Measurements from ENCODE around the gene ARHGAP28. TPM values are rescaled to one million over a fixed set of nuclear protein-coding genes. Genes with fewer than 3 reads are reported as not detected.
"Not testable (repeated sequence)": the region's sequence is repeated elsewhere in the genome, so short reads cannot be mapped to it uniquely, and the experiment has no call there.

ARHGAP28 gene
- total and polyA plus RNA-seq, 3 experiments from 2014 or later, result not detected

GRCh38 chr18:6837904-6838303 lies 108.4 kb downstream of the ARHGAP28 start:
- Histone ChIP-seq H3K36me3 (ENCODE audit: insufficient read depth, low read length) (no peaks in the 10 kb centered on the region), H3K27me3 (ENCODE audit: insufficient read depth, low read length, poor library complexity, severe bottlenecking) (no peaks in the 10 kb centered on the region), H3K27ac (ENCODE audit: low read depth, low read length) (no peak overlapping the region), H3K4me3 (ENCODE audit: low read length) (no peak overlapping the region), H3K4me1 (ENCODE audit: insufficient read depth, low read length) (no peaks in the 10 kb centered on the region), H3K9me3 (ENCODE audit: low read length) (no peaks in the 10 kb centered on the region)
- Mint-ChIP-seq H3K4me1 (no peaks in the 10 kb centered on the region), H3K27ac (no peak overlapping the region), H3K4me3 (no peak overlapping the region), H3K36me3 (no peaks in the 10 kb centered on the region), H3K9me3 (peaks cover 0 to 12% (median 2%) of the 10 kb centered on the region in 5 donors), H3K27me3 (no peaks in the 10 kb centered on the region)
- CTCF ChIA-PET, result no interaction called here
- POLR2A ChIA-PET, result no interaction called here
- DNase-seq, result no peak

GRCh38 chr18:6842081-6842480 lies 112.6 kb downstream of the ARHGAP28 start:
- no peak overlapping the region for H3K4me3 Mint-ChIP-seq
- peaks cover 0 to 2% of the 10 kb centered on the region in 2 donors for H3K27me3 Mint-ChIP-seq
- CTCF ChIA-PET, result no interaction called here
- H3K27ac Mint-ChIP-seq, result no peak overlapping the region
- H3K36me3 Mint-ChIP-seq, result no peaks in the 10 kb centered on the region
- Histone ChIP-seq H3K36me3 (ENCODE audit: insufficient read depth, low read length) (no peaks in the 10 kb centered on the region), H3K4me3 (ENCODE audit: low read length) (no peak overlapping the region), H3K27ac (ENCODE audit: low read depth, low read length) (no peak overlapping the region), H3K9me3 (ENCODE audit: low read length) (no peaks in the 10 kb centered on the region), H3K4me1 (ENCODE audit: insufficient read depth, low read length) (no peaks in the 10 kb centered on the region), H3K27me3 (ENCODE audit: insufficient read depth, low read length, poor library complexity, severe bottlenecking) (no peaks in the 10 kb centered on the region)
- POLR2A ChIA-PET, result no interaction called here
- peaks cover 2 to 10% (median 8%) of the 10 kb centered on the region in 5 donors for H3K9me3 Mint-ChIP-seq
- DNase-seq, result no peak
- no peaks in the 10 kb centered on the region for H3K4me1 Mint-ChIP-seq

- peaks cover 4 to 10% (median 8%) of the 10 kb centered on the region in 5 donors for H3K9me3 Mint-ChIP-seq
- peaks cover 0 to 2% of the 10 kb centered on the region in 2 donors for H3K27me3 Mint-ChIP-seq
- no peaks in the 10 kb centered on the region for H3K4me1 Mint-ChIP-seq
- H3K36me3 Mint-ChIP-seq, result no peaks in the 10 kb centered on the region
- Histone ChIP-seq H3K36me3 (ENCODE audit: insufficient read depth, low read length) (no peaks in the 10 kb centered on the region), H3K27me3 (ENCODE audit: insufficient read depth, low read length, poor library complexity, severe bottlenecking) (no peaks in the 10 kb centered on the region), H3K4me3 (ENCODE audit: low read length) (no peak overlapping the region), H3K27ac (ENCODE audit: low read depth, low read length) (no peak overlapping the region), H3K4me1 (ENCODE audit: insufficient read depth, low read length) (no peaks in the 10 kb centered on the region), H3K9me3 (ENCODE audit: low read length) (no peaks in the 10 kb centered on the region)
- CTCF ChIA-PET, result no interaction called here
- H3K27ac Mint-ChIP-seq, result no peak overlapping the region
- POLR2A ChIA-PET, result no interaction called here
- DNase-seq, result no peak
- H3K4me3 Mint-ChIP-seq, result no peak overlapping the region
Observed at GRCh38 chr18:6843308-6843707, 113.8 kb downstream of the ARHGAP28 start.

GRCh38 chr18:6845521-6845920 lies 116.0 kb downstream of the ARHGAP28 start:
- H3K27me3 ChIP-seq (ENCODE audit: insufficient read depth, low read length, poor library complexity, severe bottlenecking); H3K4me3 Mint-ChIP-seq; H3K36me3 Mint-ChIP-seq; DNase-seq; H3K27ac ChIP-seq (ENCODE audit: low read depth, low read length); CTCF ChIA-PET; H3K36me3 ChIP-seq (ENCODE audit: insufficient read depth, low read length); H3K27ac Mint-ChIP-seq; H3K4me1 Mint-ChIP-seq; H3K9me3 ChIP-seq (ENCODE audit: low read length); POLR2A ChIA-PET; H3K4me3 ChIP-seq (ENCODE audit: low read length); H3K4me1 ChIP-seq (ENCODE audit: insufficient read depth, low read length); H3K27me3 Mint-ChIP-seq: not testable (repeated sequence)
- peaks cover 0 to 13% (median 10%) of the 10 kb centered on the region in 5 donors for H3K9me3 Mint-ChIP-seq

- no peaks in the 10 kb centered on the region for H3K4me1 ChIP-seq (ENCODE audit: insufficient read depth, low read length)
- peaks cover 6 to 24% (median 12%) of the 10 kb centered on the region in 5 donors for H3K9me3 Mint-ChIP-seq
- H3K9me3 ChIP-seq (ENCODE audit: low read length), result no peaks in the 10 kb centered on the region
- no peaks in the 10 kb centered on the region for H3K4me1 Mint-ChIP-seq
- no peak for DNase-seq
- ChIA-PET CTCF (no interaction called here), POLR2A (no interaction called here)
- no peak overlapping the region for H3K27ac Mint-ChIP-seq
- no peak overlapping the region for H3K4me3 Mint-ChIP-seq
- no peaks in the 10 kb centered on the region for H3K36me3 ChIP-seq (ENCODE audit: insufficient read depth, low read length)
- H3K4me3 ChIP-seq (ENCODE audit: low read length), result no peak overlapping the region
- no peaks in the 10 kb centered on the region for H3K36me3 Mint-ChIP-seq
- peaks cover 0 to 2% of the 10 kb centered on the region in 2 donors for H3K27me3 Mint-ChIP-seq
- H3K27me3 ChIP-seq (ENCODE audit: insufficient read depth, low read length, poor library complexity, severe bottlenecking), result no peaks in the 10 kb centered on the region
- no peak overlapping the region for H3K27ac ChIP-seq (ENCODE audit: low read depth, low read length)
Observed at GRCh38 chr18:6850396-6850795, 120.9 kb downstream of the ARHGAP28 start.

- CTCF ChIA-PET, result no interaction called here
Observed at GRCh38 chr18:6851480-6851879, 122.0 kb downstream of the ARHGAP28 start.

GRCh38 chr18:6854811-6855210 lies 125.3 kb downstream of the ARHGAP28 start:
- H3K27ac ChIP-seq (ENCODE audit: low read depth, low read length), result no peak overlapping the region
- H3K4me3 ChIP-seq (ENCODE audit: low read length), result no peak overlapping the region
- Mint-ChIP-seq H3K27ac (no peak overlapping the region), H3K4me3 (no peak overlapping the region), H3K4me1 (no peaks in the 10 kb centered on the region), H3K36me3 (peaks cover 0 to 6% (median 0%) of the 10 kb centered on the region in 3 donors), H3K9me3 (peaks cover 2 to 23% (median 7%) of the 10 kb centered on the region in 5 donors), H3K27me3 (no peaks in the 10 kb centered on the region)
- no peaks in the 10 kb centered on the region for H3K9me3 ChIP-seq (ENCODE audit: low read length)
- H3K27me3 ChIP-seq (ENCODE audit: insufficient read depth, low read length, poor library complexity, severe bottlenecking), result no peaks in the 10 kb centered on the region
- H3K36me3 ChIP-seq (ENCODE audit: insufficient read depth, low read length), result no peaks in the 10 kb centered on the region
- no peak for DNase-seq
- H3K4me1 ChIP-seq (ENCODE audit: insufficient read depth, low read length), result no peaks in the 10 kb centered on the region
- POLR2A ChIA-PET, result no interaction called here
- CTCF ChIA-PET, result no interaction called here

More at GRCh38 chr18:6851480-6851879, 122.0 kb downstream of the ARHGAP28 start:
- Histone ChIP-seq H3K9me3 (ENCODE audit: low read length) (no peaks in the 10 kb centered on the region), H3K27ac (ENCODE audit: low read depth, low read length) (no peak overlapping the region), H3K36me3 (ENCODE audit: insufficient read depth, low read length) (no peaks in the 10 kb centered on the region), H3K4me3 (ENCODE audit: low read length) (no peak overlapping the region), H3K4me1 (ENCODE audit: insufficient read depth, low read length) (no peaks in the 10 kb centered on the region), H3K27me3 (ENCODE audit: insufficient read depth, low read length, poor library complexity, severe bottlenecking) (no peaks in the 10 kb centered on the region)
- POLR2A ChIA-PET, result no interaction called here
- no peak for DNase-seq
- H3K9me3 Mint-ChIP-seq, result peaks cover 4 to 22% (median 6%) of the 10 kb centered on the region in 5 donors
- no peak overlapping the region for H3K27ac Mint-ChIP-seq
- H3K27me3 Mint-ChIP-seq, result peaks cover 0 to 2% of the 10 kb centered on the region in 2 donors
- H3K36me3 Mint-ChIP-seq, result no peaks in the 10 kb centered on the region
- H3K4me1 Mint-ChIP-seq, result no peaks in the 10 kb centered on the region
- H3K4me3 Mint-ChIP-seq, result no peak overlapping the region

GRCh38 chr18:6855767-6856166 lies 126.3 kb downstream of the ARHGAP28 start:
- no peaks in the 10 kb centered on the region for H3K27me3 ChIP-seq (ENCODE audit: insufficient read depth, low read length, poor library complexity, severe bottlenecking)
- DNase-seq, result no peak
- CTCF ChIA-PET, result no interaction called here
- Mint-ChIP-seq H3K27ac (no peak overlapping the region), H3K9me3 (peaks cover 2 to 24% (median 7%) of the 10 kb centered on the region in 5 donors), H3K4me1 (no peaks in the 10 kb centered on the region), H3K4me3 (no peak overlapping the region), H3K36me3 (peaks cover 0 to 6% (median 0%) of the 10 kb centered on the region in 3 donors), H3K27me3 (no peaks in the 10 kb centered on the region)
- H3K9me3 ChIP-seq (ENCODE audit: low read length), result no peaks in the 10 kb centered on the region
- H3K4me3 ChIP-seq (ENCODE audit: low read length), result no peak overlapping the region
- POLR2A ChIA-PET, result no interaction called here
- no peaks in the 10 kb centered on the region for H3K4me1 ChIP-seq (ENCODE audit: insufficient read depth, low read length)
- H3K27ac ChIP-seq (ENCODE audit: low read depth, low read length), result no peak overlapping the region
- H3K36me3 ChIP-seq (ENCODE audit: insufficient read depth, low read length), result no peaks in the 10 kb centered on the region

- no peaks in the 10 kb centered on the region for H3K9me3 ChIP-seq (ENCODE audit: low read length)
- no peak for DNase-seq
- H3K36me3 ChIP-seq (ENCODE audit: insufficient read depth, low read length), result no peaks in the 10 kb centered on the region
- Mint-ChIP-seq H3K4me1 (no peaks in the 10 kb centered on the region), H3K4me3 (no peak overlapping the region), H3K9me3 (peaks cover 2 to 27% (median 5%) of the 10 kb centered on the region in 5 donors), H3K27ac (no peak overlapping the region), H3K36me3 (peaks cover 0 to 6% (median 0%) of the 10 kb centered on the region in 3 donors), H3K27me3 (no peaks in the 10 kb centered on the region)
- ChIA-PET CTCF (interaction anchor here (0.6 kb wide), 1 partner anchor 34 kb away, joined by 3 read pairs; no protein-coding TSS in a partner anchor), POLR2A (no interaction called here)
- no peak overlapping the region for H3K27ac ChIP-seq (ENCODE audit: low read depth, low read length)
- no peaks in the 10 kb centered on the region for H3K27me3 ChIP-seq (ENCODE audit: insufficient read depth, low read length, poor library complexity, severe bottlenecking)
- H3K4me3 ChIP-seq (ENCODE audit: low read length), result no peak overlapping the region
- H3K4me1 ChIP-seq (ENCODE audit: insufficient read depth, low read length), result no peaks in the 10 kb centered on the region
Observed at GRCh38 chr18:6857300-6857699, 127.8 kb downstream of the ARHGAP28 start.
